OCI-LY7 (cell line): Measurements from ENCODE around the gene UGT1A7. TPM values are rescaled to one million over a fixed set of nuclear protein-coding genes. Genes with fewer than 3 reads are reported as not detected.
"Not testable (repeated sequence)": the region's sequence is repeated elsewhere in the genome, so short reads cannot be mapped to it uniquely, and the experiment has no call there.

Experiments used
- BruUV-seq: library from RNA; stranded (reverse); fragments of 400-500 nt; replicated peaks from 2 replicates; lab custom pipeline; 2021; lab: Mats Ljungman, UMichigan
- CTCF ChIA-PET: fragments of 300-600 bp; sonication (Branson Sonifier 250); formaldehyde crosslinking; loops from one replicate; lab custom pipeline; 2022; ENCODE audit warnings: antibody characterized with exemption; ENCODE audit not compliant: unreplicated experiment; lab: Charles Lee
- POLR2A ChIA-PET: fragments of 300-600 bp; sonication (Branson Sonifier 250); formaldehyde crosslinking; loops from one replicate; lab custom pipeline; 2022; ENCODE audit warnings: antibody characterized with exemption; lab: Charles Lee
- DNase-seq: peaks from one replicate; pipeline ENCODE4 v3.0.0-alpha.2; 2015; ENCODE audit warnings: low spot score
- H2AFZ ChIP-seq: fragments of 200-600 bp; sonication (generic), shearing (Covaris generic); 2 replicates; pipeline ENCODE4 v1.6.1; 2014; ENCODE audit warnings: mild to moderate bottlenecking, antibody characterized with exemption, low read length, moderate library complexity
- H3K27ac ChIP-seq: fragments of 200-600 bp; sonication (generic); 2 replicates; pipeline ENCODE4 v1.5.1; 2014; ENCODE audit warnings: mixed run types, low read depth, mild to moderate bottlenecking, moderate library complexity, low read length, inconsistent platforms; ENCODE audit not compliant: poor library complexity, severe bottlenecking
- H3K36me3 ChIP-seq: fragments of 200-600 bp; sonication (generic); 2 replicates; pipeline ENCODE4 v1.6.1; 2014; ENCODE audit warnings: mild to moderate bottlenecking, antibody characterized with exemption, low read length, moderate library complexity, mixed read lengths; ENCODE audit not compliant: insufficient read depth
- H3K4me1 ChIP-seq: fragments of 200-600 bp; sonication (generic); 2 replicates; pipeline ENCODE4 v1.5.1; 2014; ENCODE audit warnings: mild to moderate bottlenecking, low read length; ENCODE audit not compliant: insufficient read depth, poor library complexity, severe bottlenecking
- H3K4me2 ChIP-seq: fragments of 200-600 bp; sonication (generic); 2 replicates; pipeline ENCODE4 v1.6.1; 2014; ENCODE audit warnings: mild to moderate bottlenecking, low read length
- H3K4me3 ChIP-seq: fragments of 200-600 bp; sonication (generic); 2 replicates; pipeline ENCODE4 v1.5.1; 2014; ENCODE audit warnings: mild to moderate bottlenecking, low read depth, low read length; ENCODE audit not compliant: poor library complexity, severe bottlenecking
- H3K79me2 ChIP-seq: fragments of 200-600 bp; sonication (generic); 2 replicates; pipeline ENCODE4 v1.6.1; 2016; ENCODE audit warnings: low read depth, mild to moderate bottlenecking, low read length, moderate library complexity, mixed read lengths; ENCODE audit not compliant: insufficient read depth
- H3K9me2 ChIP-seq: fragments of 200-600 bp; sonication (generic); 2 replicates; pipeline ENCODE4 v1.6.1; 2016; ENCODE audit warnings: mild to moderate bottlenecking, low read length, mixed read lengths; ENCODE audit not compliant: insufficient read depth
- H3K9me3 ChIP-seq: fragments of 200-600 bp; sonication (generic); 2 replicates; pipeline ENCODE4 v1.6.1; 2014; ENCODE audit warnings: mild to moderate bottlenecking, mixed run types, low read length, mixed read lengths
- H4K20me1 ChIP-seq: fragments of 200-600 bp; sonication (generic); 2 replicates; pipeline ENCODE4 v1.6.1; 2014; ENCODE audit warnings: mild to moderate bottlenecking, antibody characterized with exemption, low read length, moderate library complexity, mixed read lengths; ENCODE audit not compliant: insufficient read depth
- EZH2phosphoT487 ChIP-seq: fragments of 200-600 bp; sonication (generic); IDR thresholded peaks from 2 replicates; pipeline ENCODE4 v1.6.1; 2018; ENCODE audit warnings: low read depth, borderline replicate concordance, mild to moderate bottlenecking, mixed run types, antibody characterized with exemption, low read length, moderate library complexity, mixed read lengths
- intact Hi-C: fragments of 100-400 bp; cut with micrococcal nuclease; formaldehyde crosslinking; loops from one replicate; pipeline ENCODE4 v1.10.0; 2022; ENCODE audit not compliant: unreplicated experiment
- total RNA-seq, 2 experiments: library from RNA; depleted of rRNA in 1 of 2; stranded (reverse); fragments of >200 nt in 1 of 2; shearing (Covaris generic) in 1 of 2; gene quantifications; 2 replicates each; pipeline ENCODE4 v1.2.3, GENCODE V29; 2014 to 2022
- TF ChIP-seq, protein P1 (sequence below): fragments of 200-600 bp; sonication (generic); conservative IDR thresholded peaks from 2 replicates; pipeline ENCODE4 v1.5.1; 2014; ENCODE audit warnings: mild to moderate bottlenecking, antibody characterized with exemption, low read length, moderate library complexity, mixed read lengths

The UGT1A7 gene
- total RNA-seq, 2 experiments from 2014 or later, result not detected

DNA sequence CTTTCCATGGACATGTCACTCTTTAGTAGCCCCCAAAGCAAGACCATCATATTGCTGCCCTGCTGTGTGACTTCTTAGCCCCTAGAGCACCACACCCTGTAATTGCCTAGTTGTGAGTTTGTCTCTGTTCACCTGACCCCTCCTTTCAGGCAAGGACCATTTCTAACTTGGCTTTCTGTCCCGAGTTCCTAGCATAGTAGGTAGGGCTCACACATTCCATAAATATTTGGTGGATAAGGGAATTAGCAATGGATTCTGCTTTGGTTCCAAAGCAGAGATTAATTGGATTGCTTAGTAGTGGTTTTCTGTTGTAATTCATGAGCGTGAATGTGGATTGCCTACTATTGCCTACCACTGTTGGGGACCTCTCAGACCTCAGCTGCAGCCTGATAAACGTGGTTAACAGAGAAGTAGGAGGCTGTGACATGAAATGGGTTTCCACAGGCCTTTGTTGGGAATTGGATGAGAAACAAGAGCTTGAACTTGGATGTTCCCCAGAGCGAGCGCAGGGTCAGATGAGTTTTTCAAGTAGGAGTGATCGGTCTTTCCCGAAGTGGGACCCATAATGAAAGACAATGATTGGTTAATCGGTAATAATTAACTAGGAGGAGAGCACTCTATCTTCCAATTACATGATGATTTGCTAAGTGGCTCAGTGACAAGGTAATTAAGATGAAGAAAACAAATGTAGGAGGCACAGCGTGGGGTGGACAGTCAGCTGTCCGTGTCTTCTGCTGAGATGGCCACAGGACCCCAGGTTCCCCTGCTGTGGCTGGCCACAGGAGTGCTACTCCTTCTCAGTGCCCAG lies 65.0 kb downstream of the UGT1A7 start:
- DNase-seq, result no peak
- H3K4me2 ChIP-seq, result no peak overlapping the region
- CTCF ChIA-PET, result no interaction called here

DNA sequence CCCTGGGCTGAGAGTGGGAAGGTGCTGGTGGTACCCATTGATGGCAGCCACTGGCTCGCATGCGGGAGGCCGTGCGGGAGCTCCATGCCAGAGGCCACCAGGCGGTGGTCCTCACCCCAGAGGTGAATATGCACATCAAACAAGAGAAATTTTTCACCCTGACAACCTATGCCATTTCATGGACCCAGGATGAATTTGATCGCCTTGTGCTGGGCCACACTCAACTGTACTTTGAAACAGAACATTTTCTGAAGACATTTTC lies 65.5 kb downstream of the UGT1A7 start:
- ChIA-PET POLR2A (no interaction called here), CTCF (no interaction called here)
- H2AFZ ChIP-seq, result no peak overlapping the region
- no peaks in the 10 kb centered on the region for H3K79me2 ChIP-seq
- no TSS peak for BruUV-seq
- H3K4me1 ChIP-seq, result no peaks in the 10 kb centered on the region
- DNase-seq, result no peak
- H4K20me1 ChIP-seq, result no peaks in the 10 kb centered on the region
- no peak overlapping the region for H3K4me2 ChIP-seq
- TF ChIP-seq, protein P1, sequence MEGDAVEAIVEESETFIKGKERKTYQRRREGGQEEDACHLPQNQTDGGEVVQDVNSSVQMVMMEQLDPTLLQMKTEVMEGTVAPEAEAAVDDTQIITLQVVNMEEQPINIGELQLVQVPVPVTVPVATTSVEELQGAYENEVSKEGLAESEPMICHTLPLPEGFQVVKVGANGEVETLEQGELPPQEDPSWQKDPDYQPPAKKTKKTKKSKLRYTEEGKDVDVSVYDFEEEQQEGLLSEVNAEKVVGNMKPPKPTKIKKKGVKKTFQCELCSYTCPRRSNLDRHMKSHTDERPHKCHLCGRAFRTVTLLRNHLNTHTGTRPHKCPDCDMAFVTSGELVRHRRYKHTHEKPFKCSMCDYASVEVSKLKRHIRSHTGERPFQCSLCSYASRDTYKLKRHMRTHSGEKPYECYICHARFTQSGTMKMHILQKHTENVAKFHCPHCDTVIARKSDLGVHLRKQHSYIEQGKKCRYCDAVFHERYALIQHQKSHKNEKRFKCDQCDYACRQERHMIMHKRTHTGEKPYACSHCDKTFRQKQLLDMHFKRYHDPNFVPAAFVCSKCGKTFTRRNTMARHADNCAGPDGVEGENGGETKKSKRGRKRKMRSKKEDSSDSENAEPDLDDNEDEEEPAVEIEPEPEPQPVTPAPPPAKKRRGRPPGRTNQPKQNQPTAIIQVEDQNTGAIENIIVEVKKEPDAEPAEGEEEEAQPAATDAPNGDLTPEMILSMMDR, result no peak
- TF ChIP-seq EZH2phosphoT487, result no peak
- H3K4me3 ChIP-seq, result no peak overlapping the region
- H3K9me3 ChIP-seq, result no peaks in the 10 kb centered on the region
- no peak overlapping the region for H3K27ac ChIP-seq
- intact Hi-C loops, result no loop called here
- no peaks in the 10 kb centered on the region for H3K9me2 ChIP-seq
- no peaks in the 10 kb centered on the region for H3K36me3 ChIP-seq

More for the DNA sequence above, 65.0 kb downstream of the UGT1A7 start:
- Histone ChIP-seq H2AFZ (no peak overlapping the region), H4K20me1 (no peaks in the 10 kb centered on the region), H3K4me1 (no peaks in the 10 kb centered on the region), H3K79me2 (no peaks in the 10 kb centered on the region), H3K36me3 (no peaks in the 10 kb centered on the region), H3K9me3 (no peaks in the 10 kb centered on the region), H3K4me3 (no peak overlapping the region), H3K27ac (no peak overlapping the region), H3K9me2 (no peaks in the 10 kb centered on the region)
- intact Hi-C loops, result no loop called here
- BruUV-seq, result no TSS peak
- no peak for TF ChIP-seq EZH2phosphoT487
- TF ChIP-seq, protein P1, result no peak
- POLR2A ChIA-PET, result no interaction called here

DNA sequence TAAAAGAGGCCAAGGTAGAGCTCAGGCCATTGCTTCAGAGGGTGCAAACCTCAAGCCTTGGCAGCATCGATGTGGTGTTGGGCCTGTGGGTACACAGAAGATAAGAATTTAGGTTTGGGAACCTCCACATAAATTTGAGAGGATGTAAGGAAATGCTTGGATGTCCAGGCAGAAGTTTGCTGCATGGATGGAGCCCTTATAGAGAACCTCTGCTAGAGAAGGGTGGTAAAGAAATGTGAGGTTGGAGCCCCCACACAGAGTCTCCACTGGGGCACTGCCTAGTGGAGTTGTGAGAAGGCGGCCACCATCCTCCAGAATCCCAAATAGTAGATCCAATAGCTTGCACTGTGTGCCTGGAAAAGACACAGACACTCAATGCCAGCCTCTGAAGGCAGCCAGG lies 69.0 kb downstream of the UGT1A7 start:
- H3K79me2 ChIP-seq, intact Hi-C loops, H3K4me3 ChIP-seq, H3K9me2 ChIP-seq, H3K27ac ChIP-seq, H3K4me1 ChIP-seq, CTCF ChIA-PET, H3K36me3 ChIP-seq, H3K9me3 ChIP-seq, POLR2A ChIA-PET, H4K20me1 ChIP-seq, H3K4me2 ChIP-seq, BruUV-seq, H2AFZ ChIP-seq: not testable (repeated sequence)
- peak; percentile 5 for DNase-seq

DNA sequence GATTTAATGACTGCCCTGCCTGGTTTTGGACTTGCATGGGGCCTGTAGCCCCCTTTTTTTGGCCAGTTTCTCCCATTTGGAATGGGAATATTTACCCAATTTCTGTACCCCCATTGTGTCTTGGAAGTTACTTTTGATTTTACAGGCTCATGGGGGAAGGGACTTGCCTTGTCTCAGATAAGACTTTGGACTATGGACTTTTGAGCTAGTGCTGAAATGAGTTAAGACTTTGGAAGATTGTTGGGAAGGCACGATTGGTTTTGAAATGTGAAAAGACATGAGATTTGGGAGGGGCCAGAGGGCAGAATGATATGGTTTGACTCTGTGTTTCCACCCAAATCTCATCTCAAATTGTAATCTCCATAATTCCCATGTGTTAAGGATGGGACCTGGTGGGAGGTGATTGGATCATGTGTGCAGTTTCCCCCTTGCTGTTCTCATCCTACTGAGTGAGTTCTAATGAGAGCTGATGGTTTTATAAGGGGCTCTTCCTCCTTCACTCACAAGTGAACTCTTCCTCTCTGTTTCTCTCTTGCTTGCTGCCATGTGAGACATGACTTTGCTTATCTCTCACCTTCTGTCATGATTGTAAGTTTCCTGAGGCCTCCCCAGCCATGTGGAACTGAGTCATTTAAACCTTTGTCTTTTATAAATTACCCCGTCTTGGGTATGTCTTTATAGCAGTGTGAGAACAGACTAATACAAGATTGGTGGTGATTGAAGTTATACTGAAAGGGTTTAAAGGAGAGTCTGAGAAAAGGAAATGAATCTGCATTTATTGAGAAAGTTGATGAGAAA lies 69.7 kb downstream of the UGT1A7 start:
- H3K4me1 ChIP-seq, intact Hi-C loops, H3K4me2 ChIP-seq, CTCF ChIA-PET, H3K9me2 ChIP-seq, H3K79me2 ChIP-seq, H4K20me1 ChIP-seq, H3K9me3 ChIP-seq, H3K27ac ChIP-seq, H3K36me3 ChIP-seq, H3K4me3 ChIP-seq, H2AFZ ChIP-seq, DNase-seq, POLR2A ChIA-PET, BruUV-seq: not testable (repeated sequence)
